OCI-LY1 (cell line): Measurements from ENCODE around the gene ZFP57.

Experiments used
- CTCF ChIP-seq: fragments of 200-600 bp; sonication (generic), shearing (Covaris generic); IDR thresholded peaks from 2 replicates; pipeline ENCODE4 v1.5.1; 2017; ENCODE audit warnings: mild to moderate bottlenecking, antibody characterized with exemption, low read length, moderate library complexity, mixed read lengths
- EZH2 ChIP-seq: fragments of 200-600 bp; sonication (generic), shearing (Covaris generic); IDR thresholded peaks from 2 replicates; pipeline ENCODE4 v1.8.0; 2017; ENCODE audit warnings: borderline replicate concordance, mixed run types, mild to moderate bottlenecking, antibody characterized with exemption, low read length, moderate library complexity, mixed read lengths

- no peak for TF ChIP-seq EZH2
- TF ChIP-seq CTCF, result no peak
Observed at GRCh38 chr6:29685718-29686326, 4.9 kb upstream of the ZFP57 start.
